ENCODE measurements around the gene PAX7.

DNA sequence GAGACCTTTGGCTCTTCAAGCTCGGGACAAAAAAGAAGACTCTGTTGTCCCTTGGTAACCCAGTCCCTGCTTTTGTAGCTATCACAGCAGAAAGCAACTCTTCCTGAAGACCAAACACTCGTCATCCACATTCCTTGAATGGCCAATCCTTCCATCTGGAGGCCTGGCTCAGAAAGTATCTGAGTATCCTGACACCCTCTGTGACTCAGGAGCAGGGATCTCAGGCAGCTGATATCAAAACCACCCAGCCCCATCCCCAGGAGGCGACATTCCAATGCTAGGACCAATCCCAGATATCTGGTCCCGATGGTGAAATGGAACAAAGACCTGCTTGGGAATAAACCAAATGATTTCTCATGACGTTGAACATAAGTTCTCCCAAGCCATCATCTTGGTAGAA lies 116.3 kb downstream of the PAX7 start:
- TF ChIP-seq POLR2AphosphoS5 (IDR thresholded peaks at IDR 0.05; ENCODE audit: low read depth, low read length): no peak
- no peak for TF ChIP-seq TAF1 (IDR thresholded peaks at IDR 0.05; ENCODE audit: borderline replicate concordance, insufficient read depth, low read length)
- TF ChIP-seq, protein P1, sequence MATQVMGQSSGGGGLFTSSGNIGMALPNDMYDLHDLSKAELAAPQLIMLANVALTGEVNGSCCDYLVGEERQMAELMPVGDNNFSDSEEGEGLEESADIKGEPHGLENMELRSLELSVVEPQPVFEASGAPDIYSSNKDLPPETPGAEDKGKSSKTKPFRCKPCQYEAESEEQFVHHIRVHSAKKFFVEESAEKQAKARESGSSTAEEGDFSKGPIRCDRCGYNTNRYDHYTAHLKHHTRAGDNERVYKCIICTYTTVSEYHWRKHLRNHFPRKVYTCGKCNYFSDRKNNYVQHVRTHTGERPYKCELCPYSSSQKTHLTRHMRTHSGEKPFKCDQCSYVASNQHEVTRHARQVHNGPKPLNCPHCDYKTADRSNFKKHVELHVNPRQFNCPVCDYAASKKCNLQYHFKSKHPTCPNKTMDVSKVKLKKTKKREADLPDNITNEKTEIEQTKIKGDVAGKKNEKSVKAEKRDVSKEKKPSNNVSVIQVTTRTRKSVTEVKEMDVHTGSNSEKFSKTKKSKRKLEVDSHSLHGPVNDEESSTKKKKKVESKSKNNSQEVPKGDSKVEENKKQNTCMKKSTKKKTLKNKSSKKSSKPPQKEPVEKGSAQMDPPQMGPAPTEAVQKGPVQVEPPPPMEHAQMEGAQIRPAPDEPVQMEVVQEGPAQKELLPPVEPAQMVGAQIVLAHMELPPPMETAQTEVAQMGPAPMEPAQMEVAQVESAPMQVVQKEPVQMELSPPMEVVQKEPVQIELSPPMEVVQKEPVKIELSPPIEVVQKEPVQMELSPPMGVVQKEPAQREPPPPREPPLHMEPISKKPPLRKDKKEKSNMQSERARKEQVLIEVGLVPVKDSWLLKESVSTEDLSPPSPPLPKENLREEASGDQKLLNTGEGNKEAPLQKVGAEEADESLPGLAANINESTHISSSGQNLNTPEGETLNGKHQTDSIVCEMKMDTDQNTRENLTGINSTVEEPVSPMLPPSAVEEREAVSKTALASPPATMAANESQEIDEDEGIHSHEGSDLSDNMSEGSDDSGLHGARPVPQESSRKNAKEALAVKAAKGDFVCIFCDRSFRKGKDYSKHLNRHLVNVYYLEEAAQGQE (IDR thresholded peaks at IDR 0.05; ENCODE audit: insufficient read depth in 1 of 2, low read depth in 2 of 2, low read length in 2 of 2): no peak

All from PFSK-1 (cell line).